ENCODE results near the gene PDGFB.

The PDGFB gene

DNA sequence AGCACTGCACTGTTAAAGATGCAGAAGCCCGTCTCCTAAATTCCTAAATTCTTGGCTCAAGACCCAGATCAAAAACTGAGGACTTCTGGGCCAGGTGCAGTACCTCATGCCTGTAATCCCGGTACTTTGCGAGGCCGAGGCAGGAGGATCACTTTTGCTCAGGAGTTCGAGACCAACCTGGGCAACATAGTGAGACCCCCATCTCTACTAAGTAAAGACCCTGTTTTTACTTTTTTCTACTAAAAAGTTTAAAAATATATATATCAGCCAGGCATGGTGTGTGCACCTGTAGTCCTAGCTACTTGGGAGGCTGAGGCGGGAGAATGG, 29.7 kb downstream of the PDGFB start:
- no peak overlapping the region for H3K9ac ChIP-seq
- no peaks in the 10 kb centered on the region for H3K4me1 ChIP-seq
- H3K4me2 ChIP-seq, result no peak overlapping the region
- no peak overlapping the region for H3K4me3 ChIP-seq
- no peak for TF ChIP-seq Cebpa-rat (IDR thresholded peaks at IDR 0.05)
- peaks cover 5% of the 10 kb centered on the region; the same call in 1 of the 2 replicates for H3K9me3 ChIP-seq
- H3K36me3 ChIP-seq, result no peaks in the 10 kb centered on the region
- H3K27ac ChIP-seq, result no peak overlapping the region
- no peaks in the 10 kb centered on the region for H3K27me3 ChIP-seq
- H4K20me1 ChIP-seq, result no peaks in the 10 kb centered on the region; the same call in 1 of the 2 replicates

- Histone ChIP-seq H3K4me1 (no peaks in the 10 kb centered on the region), H3K27me3 (no peaks in the 10 kb centered on the region), H3K4me2 (no peak overlapping the region), H3K9me3 (peaks cover 4% of the 10 kb centered on the region; the same call in 1 of the 2 replicates), H3K36me3 (no peaks in the 10 kb centered on the region), H3K4me3 (no peak overlapping the region), H4K20me1 (no peaks in the 10 kb centered on the region; the same call in 1 of the 2 replicates), H3K27ac (no peak overlapping the region), H3K9ac (no peak overlapping the region)
- no peak for TF ChIP-seq Cebpa-rat (IDR thresholded peaks at IDR 0.05)
Measured at GRCh38 chr22:39214383-39215069, 30.3 kb downstream of the PDGFB start.

DNA sequence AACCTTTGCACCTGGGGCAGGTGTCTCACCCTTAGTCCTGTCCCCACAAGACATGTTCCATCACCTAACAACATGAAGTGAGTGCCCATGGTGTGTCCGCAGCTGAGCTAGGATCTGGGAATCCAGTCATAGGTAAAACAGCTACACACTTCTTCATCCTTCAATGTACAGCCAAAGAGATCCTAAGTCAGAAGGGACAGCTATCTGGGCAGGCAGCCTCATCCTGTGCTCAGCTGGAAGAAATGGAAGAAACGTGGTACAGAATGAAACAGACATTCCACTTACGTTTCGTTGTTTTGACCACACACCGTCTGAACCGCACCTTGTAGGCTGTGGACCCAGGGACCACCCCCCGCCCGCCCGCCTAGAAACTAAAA, 30.8 kb downstream of the PDGFB start:
- H3K4me1 ChIP-seq, result no peaks in the 10 kb centered on the region
- H3K4me2 ChIP-seq, result no peak overlapping the region
- no peaks in the 10 kb centered on the region for H3K27me3 ChIP-seq
- no peak for TF ChIP-seq Cebpa-rat (IDR thresholded peaks at IDR 0.05)
- no peaks in the 10 kb centered on the region for H3K9me3 ChIP-seq
- no peaks in the 10 kb centered on the region for H3K36me3 ChIP-seq
- no peak overlapping the region for H3K4me3 ChIP-seq
- no peak overlapping the region for H3K27ac ChIP-seq
- H4K20me1 ChIP-seq, result no peaks in the 10 kb centered on the region; the same call in 1 of the 2 replicates
- no peak overlapping the region for H3K9ac ChIP-seq

DNA sequence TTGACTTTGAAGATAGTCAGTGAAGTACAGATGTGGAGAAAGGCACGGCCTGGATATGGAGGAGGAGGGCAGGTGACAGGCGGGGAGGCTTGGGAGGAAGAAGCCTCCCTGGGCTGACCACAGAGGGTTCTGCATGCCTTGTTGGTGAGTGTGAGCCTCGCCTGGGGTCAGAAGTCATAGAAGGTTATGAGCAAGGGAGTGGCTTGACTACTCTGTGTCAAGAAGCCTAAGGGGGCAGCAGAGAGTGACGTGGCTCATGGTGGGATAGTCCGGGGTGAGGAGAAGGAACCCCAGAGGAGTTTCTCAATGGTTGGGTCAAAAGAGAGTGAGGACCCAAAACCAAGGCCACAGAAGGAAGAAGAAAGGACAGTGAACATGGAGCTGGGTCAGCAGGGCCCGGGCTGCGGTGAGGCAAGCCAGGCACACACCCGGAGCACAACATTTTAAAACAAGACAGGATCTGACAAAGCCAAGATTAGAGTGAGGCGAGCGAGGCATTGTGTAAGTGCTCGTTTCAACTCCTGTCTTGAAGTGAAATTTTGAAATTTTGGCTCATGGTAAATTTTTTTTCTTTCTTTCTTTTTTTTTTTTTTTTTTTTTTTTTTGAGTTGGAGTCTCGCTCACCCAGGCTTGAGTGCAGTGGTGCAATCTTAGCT, 31.9 kb downstream of the PDGFB start:
- Histone ChIP-seq H3K4me2 (no peak overlapping the region), H3K4me1 (no peaks in the 10 kb centered on the region), H3K4me3 (no peak overlapping the region), H3K27me3 (no peaks in the 10 kb centered on the region), H3K9ac (no peak overlapping the region), H3K9me3 (no peaks in the 10 kb centered on the region), H3K36me3 (no peaks in the 10 kb centered on the region), H4K20me1 (no peaks in the 10 kb centered on the region; the same call in 1 of the 2 replicates), H3K27ac (no peak overlapping the region)
- no peak for TF ChIP-seq Cebpa-rat (IDR thresholded peaks at IDR 0.05)

GRCh38 chr22:39209756-39210155, 35.0 kb downstream of the PDGFB start:
- H3K9ac ChIP-seq, result no peak overlapping the region
- H3K9me3 ChIP-seq, result no peaks in the 10 kb centered on the region
- no peaks in the 10 kb centered on the region for H3K36me3 ChIP-seq
- H3K27me3 ChIP-seq, result no peaks in the 10 kb centered on the region
- H3K4me3 ChIP-seq, result no peak overlapping the region
- H3K4me1 ChIP-seq, result peaks cover 8% of the 10 kb centered on the region
- no peak overlapping the region for H3K27ac ChIP-seq
- H4K20me1 ChIP-seq, result no peaks in the 10 kb centered on the region
- H3K4me2 ChIP-seq, result no peak overlapping the region
- TF ChIP-seq Cebpa-rat (IDR thresholded peaks at IDR 0.05), result no peak

GRCh38 chr22:39208013-39208680, 36.6 kb downstream of the PDGFB start:
- Histone ChIP-seq H4K20me1 (no peaks in the 10 kb centered on the region), H3K9me3 (no peaks in the 10 kb centered on the region), H3K36me3 (no peaks in the 10 kb centered on the region), H3K4me3 (no peak overlapping the region), H3K27ac (no peak overlapping the region), H3K9ac (no peak overlapping the region), H3K27me3 (no peaks in the 10 kb centered on the region), H3K4me2 (no peak overlapping the region), H3K4me1 (peaks cover 10% of the 10 kb centered on the region)
- no peak for TF ChIP-seq Cebpa-rat (IDR thresholded peaks at IDR 0.05)

- Histone ChIP-seq H3K9me3 (no peaks in the 10 kb centered on the region), H3K9ac (no peak overlapping the region), H3K4me1 (peaks cover 13% of the 10 kb centered on the region), H4K20me1 (no peaks in the 10 kb centered on the region), H3K27me3 (no peaks in the 10 kb centered on the region), H3K4me2 (peak overlapping the region; percentile 42; the same call in 1 of the 2 replicates), H3K36me3 (no peaks in the 10 kb centered on the region), H3K27ac (no peak overlapping the region), H3K4me3 (no peak overlapping the region)
- TF ChIP-seq Cebpa-rat (IDR thresholded peaks at IDR 0.05), result no peak
Measured at GRCh38 chr22:39207141-39208012, 37.4 kb downstream of the PDGFB start.

DNA sequence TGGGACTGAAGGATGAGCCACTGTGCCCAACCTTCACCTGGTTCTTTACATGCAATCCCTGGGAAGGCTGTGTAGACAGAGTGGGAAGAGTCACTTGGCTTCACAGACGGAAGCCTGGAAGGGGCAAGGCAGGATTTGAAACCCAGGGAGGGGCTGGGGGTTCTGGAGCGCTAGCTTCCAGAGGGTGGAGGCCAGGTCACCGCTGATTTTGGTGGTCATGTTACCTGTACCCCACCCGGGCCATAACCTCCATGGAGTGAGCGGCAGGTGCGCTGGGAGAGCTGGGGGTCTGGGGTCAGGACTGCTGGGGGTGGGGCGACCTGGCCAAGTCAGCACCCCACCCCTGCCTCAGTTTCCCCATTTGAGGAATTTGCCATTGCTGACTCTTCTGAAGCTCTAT, 38.3 kb downstream of the PDGFB start:
- Histone ChIP-seq H3K27me3 (no peaks in the 10 kb centered on the region), H3K9ac (no peak overlapping the region), H3K4me2 (no peak overlapping the region), H4K20me1 (no peaks in the 10 kb centered on the region), H3K36me3 (no peaks in the 10 kb centered on the region), H3K4me3 (no peak overlapping the region), H3K4me1 (peaks cover 13% of the 10 kb centered on the region), H3K27ac (no peak overlapping the region), H3K9me3 (no peaks in the 10 kb centered on the region)
- TF ChIP-seq Cebpa-rat (IDR thresholded peaks at IDR 0.05), result no peak

GRCh38 chr22:39205344-39206021, 39.3 kb downstream of the PDGFB start:
- Histone ChIP-seq H3K36me3 (no peaks in the 10 kb centered on the region), H3K9ac (no peak overlapping the region), H3K4me3 (no peak overlapping the region), H3K4me1 (peaks cover 13% of the 10 kb centered on the region), H4K20me1 (no peaks in the 10 kb centered on the region), H3K4me2 (no peak overlapping the region), H3K27me3 (no peaks in the 10 kb centered on the region), H3K27ac (no peak overlapping the region), H3K9me3 (no peaks in the 10 kb centered on the region)
- TF ChIP-seq Cebpa-rat (IDR thresholded peaks at IDR 0.05), result no peak

Measured in BLaER1 (cell line).